ENCODE data around the gene ANOS1. TPM values are rescaled to one million over a fixed set of nuclear protein-coding genes. Genes with fewer than 3 reads are reported as not detected.

ANOS1 gene
- polyA plus RNA-seq, 1 donor from 2014 or later: 0.72 TPM

DNA sequence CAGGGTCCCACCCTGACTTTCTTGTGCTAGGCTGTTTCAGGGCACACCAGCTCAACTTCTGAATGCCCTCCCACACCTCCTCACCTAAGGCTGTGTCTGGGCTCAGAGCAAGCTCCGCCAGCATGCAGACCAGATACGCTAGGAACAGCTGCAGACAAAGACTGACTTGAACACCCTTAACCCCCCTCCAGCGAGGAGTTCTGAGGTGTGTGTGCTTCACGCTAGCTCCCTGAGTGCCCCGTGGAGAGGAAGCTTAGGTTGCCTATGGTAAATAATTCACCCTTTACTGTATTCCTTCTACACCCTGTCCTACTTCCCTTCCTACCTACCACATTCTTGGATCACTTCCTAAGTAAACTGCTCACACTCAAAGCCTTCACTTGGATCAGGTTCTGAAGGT is 152.3 kb downstream of the ANOS1 start:
- Histone ChIP-seq H3K4me3 (ENCODE audit: low read length) (no peak overlapping the region), H2AFZ (ENCODE audit: low read depth, low read length) (no peak overlapping the region), H3F3A (ENCODE audit: insufficient read depth, low read length, poor library complexity, severe bottlenecking) (no peaks in the 10 kb centered on the region), H3K27ac (ENCODE audit: low read length) (no peak overlapping the region), H3K9me3 (ENCODE audit: low read length) (no peaks in the 10 kb centered on the region), H3K9me2 (ENCODE audit: insufficient read depth, low read length) (no peaks in the 10 kb centered on the region), H3K27me3 (ENCODE audit: insufficient read depth, low read depth, low read length) (no peaks in the 10 kb centered on the region), H3K9ac (ENCODE audit: low read length) (no peak overlapping the region), H3K4me2 (ENCODE audit: low read length) (no peak overlapping the region), H4K20me1 (ENCODE audit: insufficient read depth) (no peaks in the 10 kb centered on the region), H3K36me3 (ENCODE audit: insufficient read depth, low read length) (no peaks in the 10 kb centered on the region), H3K79me2 (replicated peaks; ENCODE audit: insufficient read depth, low read length) (no peaks in the 10 kb centered on the region)
- TF ChIP-seq, protein P1, sequence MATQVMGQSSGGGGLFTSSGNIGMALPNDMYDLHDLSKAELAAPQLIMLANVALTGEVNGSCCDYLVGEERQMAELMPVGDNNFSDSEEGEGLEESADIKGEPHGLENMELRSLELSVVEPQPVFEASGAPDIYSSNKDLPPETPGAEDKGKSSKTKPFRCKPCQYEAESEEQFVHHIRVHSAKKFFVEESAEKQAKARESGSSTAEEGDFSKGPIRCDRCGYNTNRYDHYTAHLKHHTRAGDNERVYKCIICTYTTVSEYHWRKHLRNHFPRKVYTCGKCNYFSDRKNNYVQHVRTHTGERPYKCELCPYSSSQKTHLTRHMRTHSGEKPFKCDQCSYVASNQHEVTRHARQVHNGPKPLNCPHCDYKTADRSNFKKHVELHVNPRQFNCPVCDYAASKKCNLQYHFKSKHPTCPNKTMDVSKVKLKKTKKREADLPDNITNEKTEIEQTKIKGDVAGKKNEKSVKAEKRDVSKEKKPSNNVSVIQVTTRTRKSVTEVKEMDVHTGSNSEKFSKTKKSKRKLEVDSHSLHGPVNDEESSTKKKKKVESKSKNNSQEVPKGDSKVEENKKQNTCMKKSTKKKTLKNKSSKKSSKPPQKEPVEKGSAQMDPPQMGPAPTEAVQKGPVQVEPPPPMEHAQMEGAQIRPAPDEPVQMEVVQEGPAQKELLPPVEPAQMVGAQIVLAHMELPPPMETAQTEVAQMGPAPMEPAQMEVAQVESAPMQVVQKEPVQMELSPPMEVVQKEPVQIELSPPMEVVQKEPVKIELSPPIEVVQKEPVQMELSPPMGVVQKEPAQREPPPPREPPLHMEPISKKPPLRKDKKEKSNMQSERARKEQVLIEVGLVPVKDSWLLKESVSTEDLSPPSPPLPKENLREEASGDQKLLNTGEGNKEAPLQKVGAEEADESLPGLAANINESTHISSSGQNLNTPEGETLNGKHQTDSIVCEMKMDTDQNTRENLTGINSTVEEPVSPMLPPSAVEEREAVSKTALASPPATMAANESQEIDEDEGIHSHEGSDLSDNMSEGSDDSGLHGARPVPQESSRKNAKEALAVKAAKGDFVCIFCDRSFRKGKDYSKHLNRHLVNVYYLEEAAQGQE (IDR thresholded peaks at IDR 0.05; ENCODE audit: borderline replicate concordance): no peak
- TF ChIP-seq MXI1 (conservative IDR thresholded peaks at IDR 0.05; ENCODE audit: poor library complexity, severe bottlenecking) (no peak), POLR2AphosphoS5 (IDR thresholded peaks at IDR 0.05) (no peak), RAD21 (conservative IDR thresholded peaks at IDR 0.05) (no peak), EP300 (conservative IDR thresholded peaks at IDR 0.05; ENCODE audit: poor library complexity, severe bottlenecking) (no peak), TAF1 (IDR thresholded peaks at IDR 0.05; ENCODE audit: low read depth) (no peak), EZH2 (IDR thresholded peaks at IDR 0.05; ENCODE audit: borderline replicate concordance, insufficient read depth, low read length, poor library complexity, severe bottlenecking) (no peak)
- TF ChIP-seq, protein P2, sequence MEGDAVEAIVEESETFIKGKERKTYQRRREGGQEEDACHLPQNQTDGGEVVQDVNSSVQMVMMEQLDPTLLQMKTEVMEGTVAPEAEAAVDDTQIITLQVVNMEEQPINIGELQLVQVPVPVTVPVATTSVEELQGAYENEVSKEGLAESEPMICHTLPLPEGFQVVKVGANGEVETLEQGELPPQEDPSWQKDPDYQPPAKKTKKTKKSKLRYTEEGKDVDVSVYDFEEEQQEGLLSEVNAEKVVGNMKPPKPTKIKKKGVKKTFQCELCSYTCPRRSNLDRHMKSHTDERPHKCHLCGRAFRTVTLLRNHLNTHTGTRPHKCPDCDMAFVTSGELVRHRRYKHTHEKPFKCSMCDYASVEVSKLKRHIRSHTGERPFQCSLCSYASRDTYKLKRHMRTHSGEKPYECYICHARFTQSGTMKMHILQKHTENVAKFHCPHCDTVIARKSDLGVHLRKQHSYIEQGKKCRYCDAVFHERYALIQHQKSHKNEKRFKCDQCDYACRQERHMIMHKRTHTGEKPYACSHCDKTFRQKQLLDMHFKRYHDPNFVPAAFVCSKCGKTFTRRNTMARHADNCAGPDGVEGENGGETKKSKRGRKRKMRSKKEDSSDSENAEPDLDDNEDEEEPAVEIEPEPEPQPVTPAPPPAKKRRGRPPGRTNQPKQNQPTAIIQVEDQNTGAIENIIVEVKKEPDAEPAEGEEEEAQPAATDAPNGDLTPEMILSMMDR (IDR thresholded peaks at IDR 0.05; ENCODE audit: poor library complexity, severe bottlenecking): no peak

DNA sequence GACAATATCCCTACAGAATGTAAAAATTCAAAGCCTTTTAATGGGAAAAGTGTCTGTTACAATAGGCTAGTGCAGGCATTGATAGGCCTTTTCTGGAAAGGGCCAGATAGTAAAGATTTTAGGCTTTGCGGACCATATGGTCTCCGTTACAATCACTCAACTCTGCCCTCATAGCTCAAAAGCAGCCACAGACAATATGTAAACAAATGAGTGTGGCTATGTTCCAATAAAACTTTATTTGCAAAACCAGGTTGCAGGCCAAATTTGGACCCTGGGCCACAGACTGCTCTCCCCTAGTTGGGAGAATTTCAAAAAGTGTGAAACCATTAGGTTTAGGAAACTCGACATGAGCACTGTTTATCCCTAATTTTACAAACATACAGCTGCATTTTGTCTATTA is 155.1 kb downstream of the ANOS1 start:
- no peak for TF ChIP-seq SMC3 (conservative IDR thresholded peaks at IDR 0.05; ENCODE audit: poor library complexity)
- TF ChIP-seq, protein P1 (IDR thresholded peaks at IDR 0.05; ENCODE audit: borderline replicate concordance): no peak
- TF ChIP-seq RAD21 (conservative IDR thresholded peaks at IDR 0.05): no peak
- TF ChIP-seq EZH2 (IDR thresholded peaks at IDR 0.05; ENCODE audit: borderline replicate concordance, insufficient read depth, low read length, poor library complexity, severe bottlenecking): no peak
- no peak for TF ChIP-seq POLR2AphosphoS5 (IDR thresholded peaks at IDR 0.05)
- no peak for TF ChIP-seq TAF1 (IDR thresholded peaks at IDR 0.05; ENCODE audit: low read depth)
- TF ChIP-seq MXI1 (conservative IDR thresholded peaks at IDR 0.05; ENCODE audit: poor library complexity, severe bottlenecking): no peak
- TF ChIP-seq, protein P2 (IDR thresholded peaks at IDR 0.05; ENCODE audit: poor library complexity, severe bottlenecking): no peak
- no peak for TF ChIP-seq EP300 (conservative IDR thresholded peaks at IDR 0.05; ENCODE audit: poor library complexity, severe bottlenecking)
- Histone ChIP-seq H3K9me3 (ENCODE audit: low read length) (no peaks in the 10 kb centered on the region), H4K20me1 (ENCODE audit: insufficient read depth) (no peaks in the 10 kb centered on the region), H3K27ac (ENCODE audit: low read length) (no peak overlapping the region), H3F3A (ENCODE audit: insufficient read depth, low read length, poor library complexity, severe bottlenecking) (no peaks in the 10 kb centered on the region), H3K4me3 (ENCODE audit: low read length) (no peak overlapping the region), H3K79me2 (replicated peaks; ENCODE audit: insufficient read depth, low read length) (no peaks in the 10 kb centered on the region), H3K4me2 (ENCODE audit: low read length) (no peak overlapping the region), H3K9me2 (ENCODE audit: insufficient read depth, low read length) (no peaks in the 10 kb centered on the region), H3K36me3 (ENCODE audit: insufficient read depth, low read length) (no peaks in the 10 kb centered on the region), H3K9ac (ENCODE audit: low read length) (no peak overlapping the region), H2AFZ (ENCODE audit: low read depth, low read length) (no peak overlapping the region), H3K27me3 (ENCODE audit: insufficient read depth, low read depth, low read length) (no peaks in the 10 kb centered on the region)
